Lung (tissue), 12 donors: Measurements from ENCODE around the gene KCND1. TPM values are rescaled to one million over a fixed set of nuclear protein-coding genes. Genes with fewer than 3 reads are reported as not detected.
A peak's percentile ranks its signal among the peaks of the same experiment; 100 is the strongest.

Experiments
- ATAC-seq: fragments of 200-7000 bp; cut with Tn5 transposase; one replicate; pipeline ENCODE4 v1.9.1; 2020; ENCODE audit warnings: moderate number of reproducible peaks; ENCODE audit not compliant: insufficient read depth, low FRiP score
- DNase-seq, 3 donors: peaks; one replicate each; pipeline ENCODE4 v3.0.0-alpha.2; 2013 to 2017
- H3K27ac ChIP-seq, 2 donors: one replicate each; pipeline ENCODE4 v1.5.1; 2013; ENCODE audit warnings: mild to moderate bottlenecking in 2 of 2, moderate library complexity in 2 of 2, control low read depth in 1 of 2, inconsistent platforms in 1 of 2, low read depth in 1 of 2, low read length in 1 of 2
- H3K27me3 ChIP-seq, 3 donors: one replicate each; pipeline ENCODE4 v1.5.1; 2013; ENCODE audit warnings: low read length in 2 of 3; ENCODE audit not compliant: control insufficient read depth in 3 of 3, insufficient read depth in 3 of 3
- H3K36me3 ChIP-seq, 4 donors: one replicate each; pipeline ENCODE4 v1.5.1; 2013; ENCODE audit warnings: low read length in 4 of 4, mild to moderate bottlenecking in 1 of 4, moderate library complexity in 1 of 4; ENCODE audit not compliant: control insufficient read depth in 4 of 4, insufficient read depth in 4 of 4
- H3K4me1 ChIP-seq, 5 donors: one replicate each; pipeline ENCODE4 v1.5.1; 2013; ENCODE audit warnings: low read length in 5 of 5, mild to moderate bottlenecking in 2 of 5, moderate library complexity in 1 of 5; ENCODE audit not compliant: control insufficient read depth in 5 of 5, insufficient read depth in 5 of 5
- H3K4me3 ChIP-seq: one replicate; pipeline ENCODE4 v1.5.1; 2013; ENCODE audit warnings: mild to moderate bottlenecking, control low read depth, moderate library complexity
- H3K9ac ChIP-seq, 2 donors: one replicate each; pipeline ENCODE4 v1.5.1; 2013; ENCODE audit warnings: low read length in 2 of 2, control low read depth in 1 of 2; ENCODE audit not compliant: insufficient read depth in 1 of 2
- H3K9me3 ChIP-seq, 4 donors: one replicate each; pipeline ENCODE4 v1.5.1; 2013; ENCODE audit warnings: low read length in 3 of 4, mild to moderate bottlenecking in 1 of 4, moderate library complexity in 1 of 4; ENCODE audit not compliant: control insufficient read depth in 4 of 4, insufficient read depth in 3 of 4
- WGBS, 2 donors: extraction: QIAGEN DNeasy Blood & Tissue Kit; methylation state at CpG; one replicate each; pipeline ENCODE4 v1.1.7; 2013; 5-methylcytosine and 5-hydroxymethylcytosine counted together
- polyA plus RNA-seq, 2 donors: library from polyadenylated mRNA; stranded (reverse); fragments of 200-250 nt; gene quantifications; one replicate each; pipeline ENCODE4 v1.2.1, GENCODE V29; 2013
- total RNA-seq, 2 donors: library from RNA; depleted of rRNA in 1 of 2; stranded (reverse); fragments of >200 nt in 1 of 2; gene quantifications; one replicate each; pipeline ENCODE4 v1.2.1, GENCODE V29; 2014 to 2021
- TF ChIP-seq, protein P1 (sequence below): IDR thresholded peaks from 2 replicates; pipeline ENCODE4 v1.5.1; 2012; ENCODE audit warnings: mild to moderate bottlenecking; ENCODE audit errors: control extremely low read depth, extremely low read depth
- donor health status: control.
- donor health status: control.
- donor health status: Bipolar disorder and iron deficiency.
- donor health status: healthy.
- donor health status: DM: yes; HTN: yes; CAD: no.

Gene KCND1
- total and polyA plus RNA-seq, 4 donors, result 0.65 to 1.7 (median 1.3) TPM

DNA sequence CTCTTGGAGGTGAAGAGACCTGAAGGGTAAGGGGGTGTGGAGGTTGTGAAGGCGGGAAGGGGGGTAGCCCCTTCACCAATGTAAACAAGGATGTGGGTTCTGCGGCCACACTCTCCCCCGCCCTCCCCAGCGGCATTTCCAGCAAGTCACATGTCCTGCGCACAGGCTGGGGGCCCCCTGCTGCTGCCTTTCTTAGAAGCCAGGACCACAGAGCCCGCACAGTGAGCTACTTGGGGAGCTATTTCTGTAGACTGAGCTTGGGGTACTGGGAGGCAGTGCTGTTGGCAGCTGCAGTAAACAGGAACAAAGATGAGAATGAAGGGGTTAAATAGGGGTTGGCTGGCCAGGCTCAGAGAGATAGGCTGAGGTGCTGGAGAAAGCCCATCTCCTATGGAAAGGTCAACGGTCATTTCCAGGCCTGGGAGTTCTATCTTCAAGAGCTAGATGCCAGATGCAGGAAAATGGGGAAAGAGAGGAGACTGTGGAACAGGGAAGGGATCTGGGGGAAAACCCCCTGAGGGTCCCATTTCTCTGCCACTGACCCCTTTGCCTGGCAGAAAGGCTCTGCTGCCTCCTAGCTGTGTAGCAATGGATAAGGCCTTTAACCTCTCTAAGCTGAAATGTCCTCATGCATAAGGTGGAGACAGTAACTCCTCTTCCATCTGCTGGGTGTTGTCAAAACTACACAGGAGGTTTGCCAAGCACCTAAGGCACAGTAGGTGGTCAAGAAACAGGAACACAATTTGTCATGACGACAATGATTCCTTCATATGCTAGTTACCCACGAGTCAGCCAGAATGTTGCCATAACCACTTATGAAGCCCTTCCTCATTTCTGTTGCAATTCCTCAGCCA, 34.4 kb downstream of the KCND1 start:
- Histone ChIP-seq H3K4me1 (peaks cover 0 to 4% (median 0%) of the 10 kb centered on the region in 5 donors), H3K27ac (peak overlapping the region in 1 of 2 donors; percentile 75), H3K4me3 (no peak overlapping the region)

DNA sequence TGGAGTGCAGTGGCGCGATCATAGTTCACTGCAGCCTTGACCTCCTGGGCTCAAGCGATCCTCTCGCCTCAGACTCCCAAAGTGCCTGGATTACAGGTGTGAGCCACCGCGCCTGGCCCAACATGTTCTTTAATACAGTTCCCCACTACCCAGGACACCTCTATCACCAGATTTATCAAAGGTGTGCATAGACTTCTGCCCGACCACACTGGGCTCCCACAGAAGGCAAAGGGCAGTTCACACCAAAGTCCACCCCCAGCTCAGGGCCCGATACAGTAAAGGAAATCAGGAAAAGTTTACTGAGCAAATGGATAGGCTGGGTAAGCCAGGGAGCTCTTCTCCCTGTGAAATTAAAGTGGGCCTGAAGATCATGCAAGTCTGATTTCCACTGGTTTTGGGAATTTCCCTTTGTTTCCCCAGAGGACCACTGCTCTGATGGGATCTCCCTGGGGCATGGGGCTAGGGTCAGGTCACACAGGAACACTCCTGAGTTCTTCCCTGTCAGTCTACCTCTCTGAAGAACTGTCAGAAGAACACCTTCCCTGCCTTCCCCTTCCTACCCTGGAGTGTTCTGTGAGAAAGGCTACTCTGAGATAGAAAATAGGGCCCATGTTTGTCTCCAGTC, 35.1 kb downstream of the KCND1 start:
- Histone ChIP-seq H3K27me3 (no peaks in the 10 kb centered on the region), H3K4me1 (peaks cover 0 to 4% (median 0%) of the 10 kb centered on the region in 5 donors), H3K9me3 (peaks cover 0 to 9% (median 2%) of the 10 kb centered on the region in 4 donors), H3K27ac (peak overlapping the region in 1 of 2 donors; percentile 52), H3K9ac (no peak overlapping the region), H3K36me3 (peaks cover 7 to 11% (median 9%) of the 10 kb centered on the region in 4 donors), H3K4me3 (no peak overlapping the region)
- TF ChIP-seq, protein P1, sequence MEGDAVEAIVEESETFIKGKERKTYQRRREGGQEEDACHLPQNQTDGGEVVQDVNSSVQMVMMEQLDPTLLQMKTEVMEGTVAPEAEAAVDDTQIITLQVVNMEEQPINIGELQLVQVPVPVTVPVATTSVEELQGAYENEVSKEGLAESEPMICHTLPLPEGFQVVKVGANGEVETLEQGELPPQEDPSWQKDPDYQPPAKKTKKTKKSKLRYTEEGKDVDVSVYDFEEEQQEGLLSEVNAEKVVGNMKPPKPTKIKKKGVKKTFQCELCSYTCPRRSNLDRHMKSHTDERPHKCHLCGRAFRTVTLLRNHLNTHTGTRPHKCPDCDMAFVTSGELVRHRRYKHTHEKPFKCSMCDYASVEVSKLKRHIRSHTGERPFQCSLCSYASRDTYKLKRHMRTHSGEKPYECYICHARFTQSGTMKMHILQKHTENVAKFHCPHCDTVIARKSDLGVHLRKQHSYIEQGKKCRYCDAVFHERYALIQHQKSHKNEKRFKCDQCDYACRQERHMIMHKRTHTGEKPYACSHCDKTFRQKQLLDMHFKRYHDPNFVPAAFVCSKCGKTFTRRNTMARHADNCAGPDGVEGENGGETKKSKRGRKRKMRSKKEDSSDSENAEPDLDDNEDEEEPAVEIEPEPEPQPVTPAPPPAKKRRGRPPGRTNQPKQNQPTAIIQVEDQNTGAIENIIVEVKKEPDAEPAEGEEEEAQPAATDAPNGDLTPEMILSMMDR, result no peak
- no peak for DNase-seq
- ATAC-seq, result no peak
- 85 to 87% methylated on average over 8 of the region's 8 CpGs for WGBS, 2 donors

More for the DNA sequence above, 34.4 kb downstream of the KCND1 start:
- DNase-seq (peak; percentile 9 to 44 (median 29)), ATAC-seq (peak; percentile 78)
- 13 to 24% methylated on average over 8 to 9 of the region's 9 CpGs for WGBS, 2 donors
- TF ChIP-seq, protein P1, result peak; percentile 9
- no peak overlapping the region for H3K9ac ChIP-seq
- peaks cover 0 to 9% (median 2%) of the 10 kb centered on the region in 4 donors for H3K9me3 ChIP-seq
- peaks cover 7 to 15% (median 9%) of the 10 kb centered on the region in 4 donors for H3K36me3 ChIP-seq
- H3K27me3 ChIP-seq, result no peaks in the 10 kb centered on the region

DNA sequence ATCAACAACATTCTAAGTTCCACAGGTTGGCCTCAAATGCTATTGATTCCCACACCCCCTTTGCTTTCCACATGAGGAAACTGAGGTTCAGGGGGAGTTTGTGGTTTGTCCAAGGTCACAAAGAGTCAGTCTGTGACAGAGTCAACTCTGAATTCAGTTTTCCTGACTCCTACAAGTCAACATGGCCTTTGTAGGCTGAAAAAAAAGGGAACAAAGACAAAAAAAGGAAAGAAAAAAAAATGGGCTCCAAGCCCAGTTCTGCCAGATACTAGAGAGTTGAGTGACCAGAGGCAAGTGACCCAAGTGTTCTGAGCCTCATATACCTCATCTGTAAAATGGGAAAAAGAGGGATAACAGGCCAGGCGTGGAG, 36.4 kb downstream of the KCND1 start:
- Histone ChIP-seq H3K4me3 (no peak overlapping the region), H3K27ac (no peak overlapping the region), H3K36me3 (peaks cover 7 to 14% (median 9%) of the 10 kb centered on the region in 4 donors), H3K4me1 (peaks cover 0 to 4% (median 0%) of the 10 kb centered on the region in 5 donors), H3K27me3 (no peaks in the 10 kb centered on the region), H3K9ac (no peak overlapping the region), H3K9me3 (peaks cover 0 to 9% (median 2%) of the 10 kb centered on the region in 4 donors)
- ATAC-seq (no peak), DNase-seq (no peak)
- TF ChIP-seq, protein P1, result no peak
- 88 to 100% methylated on average over 1 of the region's 1 CpG for WGBS, 2 donors
